Subcutaneous adipose tissue (tissue), 4 donors: ENCODE data around the gene GRM7. TPM values are rescaled to one million over a fixed set of nuclear protein-coding genes. Genes with fewer than 3 reads are reported as not detected.

Experiments
- total RNA-seq, 4 donors: library from RNA; depleted of rRNA; stranded (reverse); fragments of >200 nt; gene quantifications; one replicate each; pipeline ENCODE4 v1.1.0, GENCODE V29; 2016
- TF ChIP-seq, protein P1 (sequence below): fragments of 450-650 bp; IDR thresholded peaks from one replicate; pipeline ENCODE4 v1.5.1; 2016; ENCODE audit warnings: low read depth, mild to moderate bottlenecking, control low read depth, antibody characterized with exemption, moderate library complexity

GRM7 gene
- total RNA-seq, 4 donors from 2014 or later = 0.16 to 1.2 (median 0.90) TPM

DNA sequence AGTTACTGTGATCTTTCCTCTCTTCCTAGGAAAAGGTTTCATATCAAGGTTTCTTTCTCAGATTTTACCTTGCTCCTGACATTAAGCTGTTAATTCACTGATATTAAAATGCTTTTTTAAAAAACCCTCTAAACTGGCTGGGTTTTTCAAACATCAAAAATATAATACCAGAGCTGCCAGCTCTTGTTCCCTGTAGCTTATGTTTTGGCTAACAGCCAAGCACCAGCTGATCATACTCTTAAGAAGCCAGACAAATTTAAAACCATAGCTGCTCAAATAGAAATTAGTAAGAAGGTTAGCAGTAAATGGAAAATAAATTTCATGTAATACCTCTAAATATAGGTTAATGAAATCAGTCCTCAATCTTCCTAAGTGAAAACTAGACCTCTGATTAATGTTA lies 657.5 kb downstream of the GRM7 start:
- TF ChIP-seq, protein P1, sequence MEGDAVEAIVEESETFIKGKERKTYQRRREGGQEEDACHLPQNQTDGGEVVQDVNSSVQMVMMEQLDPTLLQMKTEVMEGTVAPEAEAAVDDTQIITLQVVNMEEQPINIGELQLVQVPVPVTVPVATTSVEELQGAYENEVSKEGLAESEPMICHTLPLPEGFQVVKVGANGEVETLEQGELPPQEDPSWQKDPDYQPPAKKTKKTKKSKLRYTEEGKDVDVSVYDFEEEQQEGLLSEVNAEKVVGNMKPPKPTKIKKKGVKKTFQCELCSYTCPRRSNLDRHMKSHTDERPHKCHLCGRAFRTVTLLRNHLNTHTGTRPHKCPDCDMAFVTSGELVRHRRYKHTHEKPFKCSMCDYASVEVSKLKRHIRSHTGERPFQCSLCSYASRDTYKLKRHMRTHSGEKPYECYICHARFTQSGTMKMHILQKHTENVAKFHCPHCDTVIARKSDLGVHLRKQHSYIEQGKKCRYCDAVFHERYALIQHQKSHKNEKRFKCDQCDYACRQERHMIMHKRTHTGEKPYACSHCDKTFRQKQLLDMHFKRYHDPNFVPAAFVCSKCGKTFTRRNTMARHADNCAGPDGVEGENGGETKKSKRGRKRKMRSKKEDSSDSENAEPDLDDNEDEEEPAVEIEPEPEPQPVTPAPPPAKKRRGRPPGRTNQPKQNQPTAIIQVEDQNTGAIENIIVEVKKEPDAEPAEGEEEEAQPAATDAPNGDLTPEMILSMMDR = no peak

DNA sequence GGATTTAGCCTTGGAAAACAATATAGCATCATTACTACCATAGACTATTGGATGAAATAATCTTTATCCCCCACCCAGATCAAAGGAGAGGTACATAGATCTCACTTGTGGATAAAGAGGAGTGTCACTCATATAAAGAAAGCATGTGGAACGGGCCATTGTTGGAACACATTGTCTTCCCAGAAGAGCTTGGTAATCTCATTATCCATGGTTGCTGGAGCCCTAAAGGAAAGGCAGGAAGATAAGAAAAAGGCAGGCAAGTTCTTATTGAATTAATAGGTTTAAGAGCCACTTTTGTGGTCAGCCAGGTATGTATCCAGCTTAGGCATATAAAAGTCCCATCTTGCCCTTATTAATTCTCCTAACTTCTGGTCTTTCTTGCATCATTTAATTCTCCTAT lies 659.1 kb downstream of the GRM7 start:
- TF ChIP-seq, protein P1 = no peak

DNA sequence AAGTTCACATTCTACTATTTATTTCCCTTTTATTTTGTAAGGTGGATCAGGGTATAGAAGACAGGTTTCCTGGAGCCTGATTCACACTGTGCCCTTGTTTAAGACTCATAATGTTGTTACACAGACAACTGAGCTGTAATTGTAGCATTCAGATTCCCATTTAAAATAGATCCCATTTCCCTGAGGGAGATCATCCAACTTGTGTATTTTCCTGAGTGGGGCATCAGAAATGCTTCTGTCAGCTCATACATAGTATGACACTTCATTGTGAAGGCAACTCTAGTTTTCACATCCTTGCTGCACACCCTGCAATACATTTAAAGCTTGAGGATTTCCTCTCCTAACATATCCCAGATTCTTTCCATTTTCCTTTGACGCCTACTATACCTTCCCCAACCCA lies 659.7 kb downstream of the GRM7 start:
- TF ChIP-seq, protein P1 = no peak

GRCh38 chr3:7536510-7536909 lies 675.6 kb downstream of the GRM7 start:
- TF ChIP-seq, protein P1 = no peak

- TF ChIP-seq, protein P1 = no peak
Observed at GRCh38 chr3:7536921-7537320, 676.0 kb downstream of the GRM7 start.

DNA sequence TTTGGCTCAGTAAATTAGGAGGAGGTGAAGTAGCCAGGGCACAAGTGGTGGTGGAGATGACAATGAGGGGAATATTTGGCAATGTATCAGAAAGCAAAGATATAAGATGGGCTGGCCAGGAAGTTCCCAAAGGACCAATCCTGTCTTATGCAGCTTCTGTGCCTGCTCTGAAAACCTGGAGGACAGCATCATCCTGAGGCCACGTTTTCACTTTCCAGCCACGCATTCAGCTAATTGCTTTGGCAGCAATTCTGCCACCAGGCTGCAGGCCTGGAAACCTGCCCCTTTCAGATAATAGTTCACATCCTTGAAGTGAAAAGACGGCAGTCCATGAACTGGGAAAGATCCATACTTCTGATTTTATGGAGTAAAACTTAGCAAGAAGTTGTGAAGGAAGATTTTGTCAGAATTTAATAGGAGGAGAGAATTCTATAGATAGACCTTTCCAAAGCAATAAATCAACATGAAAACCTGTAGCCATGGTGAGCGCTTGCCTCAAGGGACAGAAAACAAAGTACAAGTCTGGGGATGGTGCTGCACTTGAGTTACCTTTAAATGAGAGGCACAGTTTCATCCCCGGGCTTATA lies 682.5 kb downstream of the GRM7 start:
- TF ChIP-seq, protein P1 = no peak

- TF ChIP-seq, protein P1 = no peak
Observed at GRCh38 chr3:7545334-7545733, 684.4 kb downstream of the GRM7 start.
